ENCODE measurements around the gene UQCRC1. TPM values are rescaled to one million over a fixed set of nuclear protein-coding genes. Genes with fewer than 3 reads are reported as not detected.

The UQCRC1 gene
- total RNA-seq, 1 experiment from 2014 or later: 227 TPM

GRCh38 chr3:48624767-48625166 is 15.3 kb upstream of the UQCRC1 start:
- intact Hi-C loops (cut with micrococcal nuclease; ENCODE audit: unreplicated experiment): no loop called here
- no peaks in the 10 kb centered on the region for H3K36me3 ChIP-seq (ENCODE audit: control insufficient read depth, insufficient read depth, low read length)
- no peak overlapping the region for H3K27ac ChIP-seq (ENCODE audit: low read length)
- H3K27me3 ChIP-seq (ENCODE audit: control insufficient read depth, insufficient read depth, low read length): no peaks in the 10 kb centered on the region
- in situ Hi-C loops (cut with HindIII; ENCODE audit: low pct_unique_long_range_greater_than_20kb, low sequenced_read_pairs): no loop called here
- H3K4me3 ChIP-seq (ENCODE audit: low read depth in 2 of 2, low read length in 2 of 2): no peak overlapping the region
- TF ChIP-seq TCF7L2 (IDR thresholded peaks at IDR 0.05; ENCODE audit: low read depth, low read length) (no peak), SIN3A (IDR thresholded peaks at IDR 0.05; ENCODE audit: borderline replicate concordance, insufficient read depth, low read depth, low read length) (no peak)
- CTCF ChIA-PET: no interaction called here
- H3K9me3 ChIP-seq (ENCODE audit: control insufficient read depth, insufficient read depth, low read depth, low read length): no peaks in the 10 kb centered on the region
- DNase-seq (ENCODE audit: low read depth, low spot score): no peak
- no peaks in the 10 kb centered on the region for H3K4me1 ChIP-seq (ENCODE audit: control insufficient read depth, insufficient read depth, low read length)
- POLR2A ChIA-PET: no interaction called here
- BruUV-seq (replicated peaks): no TSS peak
- no peak for ATAC-seq

- no TSS peak for BruUV-seq (replicated peaks)
- Histone ChIP-seq H3K36me3 (ENCODE audit: control insufficient read depth, insufficient read depth, low read length) (no peaks in the 10 kb centered on the region), H3K27me3 (ENCODE audit: control insufficient read depth, insufficient read depth, low read length) (no peaks in the 10 kb centered on the region), H3K27ac (ENCODE audit: low read length) (no peak overlapping the region), H3K4me1 (ENCODE audit: control insufficient read depth, insufficient read depth, low read length) (no peaks in the 10 kb centered on the region), H3K9me3 (ENCODE audit: control insufficient read depth, insufficient read depth, low read depth, low read length) (no peaks in the 10 kb centered on the region), H3K4me3 (ENCODE audit: low read depth in 2 of 2, low read length in 2 of 2) (no peak overlapping the region)
- TF ChIP-seq SIN3A (IDR thresholded peaks at IDR 0.05; ENCODE audit: borderline replicate concordance, insufficient read depth, low read depth, low read length) (no peak), POLR2AphosphoS5 (IDR thresholded peaks at IDR 0.05; ENCODE audit: low read depth, low read length) (no peak), CTCF (IDR thresholded peaks at IDR 0.05) (no peak), REST (IDR thresholded peaks at IDR 0.05; ENCODE audit: insufficient read depth in 1 of 2, low read depth in 2 of 2, low read length in 1 of 2) (no peak), TCF7L2 (IDR thresholded peaks at IDR 0.05; ENCODE audit: low read depth, low read length) (no peak)
- intact Hi-C loops (cut with micrococcal nuclease; ENCODE audit: unreplicated experiment): no loop called here
- ATAC-seq (no peak), DNase-seq (ENCODE audit: low read depth, low spot score) (no peak)
- ChIA-PET CTCF (no interaction called here), POLR2A (interaction anchor here (0.6 to 0.7 kb wide), 2 partner anchors 65 to 102 kb away, joined by 3 to 9 read pairs; no protein-coding TSS in a partner anchor)
- in situ Hi-C loops (cut with HindIII; ENCODE audit: low pct_unique_long_range_greater_than_20kb, low sequenced_read_pairs): no loop called here
Measured at GRCh38 chr3:48623851-48624547, 14.6 kb upstream of the UQCRC1 start.

GRCh38 chr3:48621461-48621869 is 12.0 kb upstream of the UQCRC1 start, which contains the start of gene TMEM89:
TMEM89 (minus strand) TSS chr3:48621769; CDS start chr3:48621756, 13 bp downstream.
- in situ Hi-C loops (cut with HindIII; ENCODE audit: low pct_unique_long_range_greater_than_20kb, low sequenced_read_pairs) (no loop called here), intact Hi-C loops (cut with micrococcal nuclease; ENCODE audit: unreplicated experiment) (no loop called here)
- POLR2A ChIA-PET: interaction anchor here (0.6 to 0.7 kb wide), 2 partner anchors 95 to 400 kb away, joined by 3 to 11 read pairs; no protein-coding TSS in a partner anchor
- BruUV-seq (replicated peaks): no TSS peak
- H3K36me3 ChIP-seq (ENCODE audit: control insufficient read depth, insufficient read depth, low read length): no peaks in the 10 kb centered on the region
- no peak within 1 kb of the TSS for H3K4me3 ChIP-seq (ENCODE audit: low read depth in 2 of 2, low read length in 2 of 2)
- H3K9me3 ChIP-seq (ENCODE audit: control insufficient read depth, insufficient read depth, low read depth, low read length): peaks cover 4% of the 10 kb centered on the region; the same call in 1 of the 2 replicates
- TF ChIP-seq POLR2AphosphoS5 (IDR thresholded peaks at IDR 0.05; ENCODE audit: low read depth, low read length) (no peak), SIN3A (IDR thresholded peaks at IDR 0.05; ENCODE audit: borderline replicate concordance, insufficient read depth, low read depth, low read length) (no peak), CTCF (IDR thresholded peaks at IDR 0.05) (no peak), REST (IDR thresholded peaks at IDR 0.05; ENCODE audit: insufficient read depth in 1 of 2, low read depth in 2 of 2, low read length in 1 of 2) (no peak), TCF7L2 (IDR thresholded peaks at IDR 0.05; ENCODE audit: low read depth, low read length) (no peak)
- no peak within 1 kb of the TSS for H3K27ac ChIP-seq (ENCODE audit: low read length)
- H3K4me1 ChIP-seq (ENCODE audit: control insufficient read depth, insufficient read depth, low read length): no peaks in the 10 kb centered on the region
- H3K27me3 ChIP-seq (ENCODE audit: control insufficient read depth, insufficient read depth, low read length): no peaks in the 10 kb centered on the region
- no peak for ATAC-seq
- CTCF ChIA-PET: no interaction called here
- no peak for DNase-seq (ENCODE audit: low read depth, low spot score)
